ENCODE results near the gene FAM174C.

FAM174C gene

GRCh38 chr19:1263188-1263587 is 12.1 kb upstream of the FAM174C start:
- DNase-seq: no peak

GRCh38 chr19:1264801-1265614 is 10.3 kb upstream of the FAM174C start:
- DNase-seq: peak; percentile 81

- DNase-seq: peak; percentile 72
Measured at GRCh38 chr19:1265615-1266128, 9.7 kb upstream of the FAM174C start.

GRCh38 chr19:1266129-1266915 is 9.0 kb upstream of the FAM174C start:
- DNase-seq: peak; percentile 83

GRCh38 chr19:1266916-1267476 is 8.3 kb upstream of the FAM174C start:
- peak; percentile 84 for DNase-seq

- DNase-seq: no peak
Measured at GRCh38 chr19:1267477-1268225, 7.7 kb upstream of the FAM174C start.

GRCh38 chr19:1268226-1269064 is 6.9 kb upstream of the FAM174C start:
- no peak for DNase-seq

- DNase-seq: peak; percentile 99
Measured at GRCh38 chr19:1269065-1269477, 6.3 kb upstream of the FAM174C start, which contains the start of gene CIRBP. CIRBP (plus strand) TSS chr19:1269332; CDS start chr19:1270934, 1,602 bp downstream.

- DNase-seq: peak; percentile 92
Measured at GRCh38 chr19:1269478-1270212, 5.7 kb upstream of the FAM174C start.

- DNase-seq: no peak
Measured at GRCh38 chr19:1270213-1270853, 5.0 kb upstream of the FAM174C start.

GRCh38 chr19:1270854-1271527 is 4.3 kb upstream of the FAM174C start:
- no peak for DNase-seq

GRCh38 chr19:1271528-1272422 is 3.6 kb upstream of the FAM174C start:
- DNase-seq: no peak

- DNase-seq: no peak
Measured at GRCh38 chr19:1272423-1273262, 2.7 kb upstream of the FAM174C start.

GRCh38 chr19:1273263-1274041 is 1.9 kb upstream of the FAM174C start:
- DNase-seq: no peak

- DNase-seq: no peak
Measured at GRCh38 chr19:1274081-1274851, 1.1 kb upstream of the FAM174C start.

- DNase-seq: no peak
Measured at GRCh38 chr19:1274852-1275259, 474 bp upstream of the FAM174C start.
